C4-2B (cell line): ENCODE measurements around the gene TRIM71.

Source experiments
- ZFX ChIP-seq: fragments of 450-650 bp; IDR thresholded peaks from 2 replicates; pipeline ENCODE4 v1.6.1; 2017
- TF ChIP-seq, protein P1 (sequence below): fragments of 450-650 bp; conservative IDR thresholded peaks from 2 replicates; pipeline ENCODE4 v1.5.1; 2017; ENCODE audit warnings: mild to moderate bottlenecking

GRCh38 chr3:32861681-32862080, 43.9 kb downstream of the TRIM71 start:
- TF ChIP-seq, protein P1, sequence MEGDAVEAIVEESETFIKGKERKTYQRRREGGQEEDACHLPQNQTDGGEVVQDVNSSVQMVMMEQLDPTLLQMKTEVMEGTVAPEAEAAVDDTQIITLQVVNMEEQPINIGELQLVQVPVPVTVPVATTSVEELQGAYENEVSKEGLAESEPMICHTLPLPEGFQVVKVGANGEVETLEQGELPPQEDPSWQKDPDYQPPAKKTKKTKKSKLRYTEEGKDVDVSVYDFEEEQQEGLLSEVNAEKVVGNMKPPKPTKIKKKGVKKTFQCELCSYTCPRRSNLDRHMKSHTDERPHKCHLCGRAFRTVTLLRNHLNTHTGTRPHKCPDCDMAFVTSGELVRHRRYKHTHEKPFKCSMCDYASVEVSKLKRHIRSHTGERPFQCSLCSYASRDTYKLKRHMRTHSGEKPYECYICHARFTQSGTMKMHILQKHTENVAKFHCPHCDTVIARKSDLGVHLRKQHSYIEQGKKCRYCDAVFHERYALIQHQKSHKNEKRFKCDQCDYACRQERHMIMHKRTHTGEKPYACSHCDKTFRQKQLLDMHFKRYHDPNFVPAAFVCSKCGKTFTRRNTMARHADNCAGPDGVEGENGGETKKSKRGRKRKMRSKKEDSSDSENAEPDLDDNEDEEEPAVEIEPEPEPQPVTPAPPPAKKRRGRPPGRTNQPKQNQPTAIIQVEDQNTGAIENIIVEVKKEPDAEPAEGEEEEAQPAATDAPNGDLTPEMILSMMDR = no peak
- no peak for TF ChIP-seq ZFX
